CD4-positive, alpha-beta T cell treated with Interleukin-2 at 100 ng/mL for 4 hours (primary cell): ENCODE measurements around the gene CCM2.
"Not testable (repeated sequence)": the region's sequence is repeated elsewhere in the genome, so short reads cannot be mapped to it uniquely, and the experiment has no call there.

Source experiments
- DNase-seq: peaks from one replicate; pipeline ENCODE4 v3.0.0-alpha.2; 2020; ENCODE audit warnings: low spot score

The CCM2 gene

DNA sequence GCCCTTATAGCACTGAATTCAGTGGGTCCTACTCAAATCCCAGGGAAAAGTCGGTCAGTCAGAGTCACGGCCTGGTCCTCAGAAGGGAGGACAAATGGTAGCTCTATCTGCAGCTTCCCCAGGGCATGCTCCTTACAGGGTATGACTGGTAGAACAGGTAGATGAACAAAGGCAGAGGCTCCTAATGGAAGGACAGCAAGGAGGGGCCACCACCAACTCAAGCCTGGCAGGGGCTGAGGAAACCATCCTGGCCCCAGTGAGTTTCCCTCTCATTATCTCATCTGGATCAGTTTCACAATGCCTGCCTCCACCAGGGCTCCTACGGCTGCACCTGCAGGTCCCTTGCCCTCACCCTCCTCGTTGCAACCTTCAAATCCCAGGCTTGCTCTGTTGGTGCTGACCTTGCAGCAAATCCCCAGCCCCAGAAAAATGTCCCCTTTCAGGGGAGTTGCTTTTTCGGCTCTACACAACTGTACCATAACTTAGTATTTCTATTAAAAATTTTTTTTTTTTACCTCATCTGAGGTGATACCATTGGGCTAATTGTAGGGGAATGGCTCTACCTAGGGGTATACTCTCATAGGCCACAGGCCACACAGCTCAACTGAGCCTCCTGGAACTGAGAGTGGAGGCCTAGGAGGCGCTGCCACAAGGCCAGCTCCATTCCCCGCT lies 18.8 kb upstream of the CCM2 start:
- DNase-seq = no peak

DNA sequence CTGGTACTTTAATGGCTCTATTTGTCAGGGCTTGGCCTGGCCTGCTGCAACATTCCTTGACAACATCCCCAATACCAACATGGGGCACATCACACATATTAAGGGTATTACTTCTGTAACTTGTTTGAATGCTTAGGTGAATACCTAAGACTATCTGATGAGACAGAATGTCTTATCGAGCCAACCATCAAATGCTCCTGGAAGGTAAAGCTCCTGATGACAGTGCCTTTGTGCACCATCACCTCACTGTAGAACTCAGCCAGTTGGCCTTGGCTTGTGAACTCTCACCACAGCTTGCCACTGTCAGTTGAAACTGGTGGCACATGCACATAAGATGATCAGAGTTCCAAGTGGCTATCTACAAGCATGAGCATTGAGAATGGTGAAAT lies 17.5 kb upstream of the CCM2 start:
- no peak for DNase-seq

DNA sequence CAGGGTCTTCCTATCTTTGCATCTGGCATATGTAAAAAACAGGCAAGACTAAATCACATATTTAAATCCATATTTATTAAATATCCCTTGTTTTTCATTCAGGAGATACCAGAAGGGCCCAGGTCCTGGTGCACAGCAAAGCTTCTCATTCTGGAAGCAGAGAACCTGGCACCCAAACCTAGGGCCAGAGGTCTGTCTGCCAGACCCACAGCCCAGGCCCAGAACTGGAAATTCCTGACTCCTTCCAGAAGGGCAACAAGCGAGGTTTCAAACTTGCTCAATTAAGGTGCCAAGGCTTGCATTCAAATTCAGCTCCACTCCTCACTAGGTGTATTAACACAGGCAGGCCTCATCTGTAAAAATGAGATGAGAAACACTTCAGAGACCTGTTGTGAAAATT lies 17.0 kb upstream of the CCM2 start:
- no peak for DNase-seq

DNA sequence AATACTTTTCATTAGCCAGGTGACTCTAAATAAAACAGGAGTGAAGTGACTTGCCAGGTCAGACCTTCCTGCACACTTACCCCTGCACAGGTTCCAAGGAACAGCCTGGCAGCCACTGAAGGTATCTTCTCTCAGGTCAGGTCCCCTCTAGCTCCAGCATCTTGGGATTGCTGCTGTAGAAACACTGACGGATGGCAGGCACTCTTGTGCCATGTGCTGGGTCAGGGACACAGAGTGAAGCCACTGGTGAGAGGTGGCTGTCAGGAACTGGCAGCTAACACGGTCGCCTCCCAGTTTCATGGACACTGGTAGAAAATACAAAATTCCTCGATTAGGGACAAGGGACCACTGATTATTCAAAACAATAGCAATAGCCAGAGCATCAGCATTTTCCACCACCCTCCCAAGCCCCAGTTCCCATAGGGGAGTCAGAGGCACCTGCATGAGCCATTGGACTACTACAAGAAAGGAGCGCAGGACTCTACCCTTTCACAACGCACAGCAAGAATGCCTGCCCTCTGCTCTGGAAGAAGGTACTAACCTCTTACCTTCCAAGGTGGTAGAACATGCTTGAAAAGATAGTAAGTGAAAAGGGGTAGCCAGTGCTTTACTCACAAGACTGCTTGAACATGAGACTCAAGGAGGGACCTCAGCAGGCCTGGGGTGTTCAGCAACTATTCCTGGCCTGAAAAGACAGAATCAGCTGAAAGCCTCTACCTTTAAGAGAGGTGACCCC lies 16.1 kb upstream of the CCM2 start:
- no peak for DNase-seq

DNA sequence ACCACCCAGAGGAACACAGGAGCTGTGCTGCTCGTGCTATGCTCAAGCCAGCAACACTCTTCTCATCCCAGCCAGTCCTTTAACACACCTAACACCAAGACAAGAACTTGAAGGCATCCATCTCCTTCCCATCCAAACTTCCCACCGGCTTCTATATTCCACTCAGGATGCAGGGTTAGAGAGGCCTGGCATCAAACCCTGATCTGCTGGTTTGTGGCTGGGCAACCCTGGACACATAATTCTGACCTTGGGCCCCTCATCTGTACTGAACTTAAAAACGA lies 15.6 kb upstream of the CCM2 start:
- no peak for DNase-seq

DNA sequence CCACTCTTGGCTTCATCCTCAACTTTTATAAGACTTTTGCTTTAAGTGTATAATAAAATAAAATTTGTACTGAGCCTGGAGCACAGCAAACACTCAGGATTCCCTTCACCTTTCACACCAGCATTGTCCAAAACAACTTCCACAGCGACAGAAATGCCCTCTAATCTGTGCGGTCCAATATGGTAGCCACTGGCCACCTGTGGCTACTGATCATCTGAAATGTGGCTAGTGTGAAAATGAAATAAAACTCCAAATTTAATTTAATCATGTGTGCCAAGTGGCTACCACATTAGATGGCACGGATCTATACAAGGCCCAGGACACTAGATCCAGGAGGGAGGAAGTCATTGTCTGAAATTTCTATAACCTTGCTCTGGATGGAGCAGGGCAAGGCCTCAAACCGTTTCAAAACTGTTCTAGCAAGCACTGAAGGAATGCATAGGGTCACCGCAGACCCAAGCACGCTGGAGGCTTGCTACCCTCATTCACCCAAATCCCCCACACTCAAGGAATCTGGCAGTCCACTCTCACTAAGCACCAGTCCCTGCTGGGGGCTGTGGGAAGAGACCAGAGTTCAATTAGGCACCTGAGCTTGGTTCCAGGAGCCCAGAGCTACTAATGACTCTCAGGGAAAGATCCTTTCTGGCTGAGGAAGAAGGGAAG lies 14.8 kb upstream of the CCM2 start:
- DNase-seq = no peak

DNA sequence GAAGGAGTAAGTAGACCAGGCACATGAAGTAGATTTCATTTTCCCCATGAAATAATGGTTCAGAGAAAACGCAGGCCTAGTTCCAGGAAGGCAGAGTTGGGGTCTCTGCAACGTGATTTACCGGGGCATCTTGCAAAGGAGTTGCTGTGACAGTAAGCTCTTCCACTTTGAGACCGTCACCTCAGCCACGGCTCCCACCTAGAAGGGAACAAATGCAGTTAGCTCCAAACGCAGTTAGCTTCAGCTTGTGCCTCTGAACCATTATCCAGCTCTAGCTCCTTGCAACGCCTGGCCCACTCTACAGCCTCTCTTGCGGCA lies 14.1 kb upstream of the CCM2 start:
- no peak for DNase-seq

DNA sequence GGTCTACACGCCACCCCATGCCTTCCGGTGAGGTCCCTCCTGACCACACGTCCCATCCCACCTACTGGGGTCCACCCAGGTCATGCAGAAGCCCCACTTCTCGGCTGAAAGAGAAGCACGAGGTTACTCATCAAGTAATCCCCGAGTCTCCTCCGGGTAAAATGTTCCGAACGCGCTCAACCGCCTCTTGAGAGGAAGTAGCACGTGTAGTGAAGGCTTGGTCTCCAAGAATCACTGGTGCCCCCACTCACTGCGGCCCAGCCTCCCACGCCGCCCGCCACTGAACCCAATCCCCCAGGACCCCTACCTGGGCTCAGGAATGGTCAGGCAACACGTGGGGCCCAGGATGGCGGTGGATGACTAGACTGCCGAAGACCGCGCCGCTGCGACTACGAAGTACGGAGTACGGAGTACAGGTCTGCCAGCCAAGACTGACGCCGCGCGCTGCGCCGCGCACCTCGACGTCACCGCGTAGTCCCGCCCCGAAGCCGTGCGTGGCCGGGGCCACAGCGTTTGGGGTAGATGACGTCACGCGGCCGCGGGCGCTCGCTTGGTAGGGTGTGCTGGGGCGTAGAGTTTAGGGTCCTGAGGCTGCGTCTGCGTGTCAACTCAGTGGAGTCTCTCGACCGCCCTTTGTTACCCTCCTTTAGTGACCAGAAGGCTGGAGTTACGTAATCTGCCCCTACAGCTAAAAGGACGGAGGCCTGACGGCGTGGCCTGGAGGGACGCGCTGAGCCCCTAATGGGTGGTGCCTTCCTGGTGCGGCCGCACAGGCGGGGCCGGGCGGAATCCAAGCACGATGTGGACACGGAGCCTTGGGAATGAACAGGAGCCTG lies 13.6 kb upstream of the CCM2 start:
- peak; percentile 94 for DNase-seq

DNA sequence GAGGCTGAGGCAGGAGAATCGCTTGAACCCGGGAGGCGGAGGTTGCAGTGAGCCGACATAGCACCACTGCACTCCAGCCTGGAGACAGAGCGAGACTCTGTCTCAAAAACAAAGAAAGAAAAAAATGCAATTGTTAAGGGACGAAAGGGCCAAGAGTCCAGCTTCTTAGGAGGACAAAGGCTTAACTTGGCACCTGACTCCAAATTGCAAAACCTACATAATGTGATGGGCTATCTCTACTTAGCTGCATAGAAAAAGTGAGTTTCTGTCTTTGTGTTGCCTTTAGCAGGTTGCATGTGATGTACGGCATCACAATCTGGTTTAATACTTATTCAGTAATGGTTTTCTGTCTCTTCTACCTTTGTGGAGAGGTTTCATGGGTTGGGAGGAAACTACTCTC lies 12.5 kb upstream of the CCM2 start:
- no peak for DNase-seq

DNA sequence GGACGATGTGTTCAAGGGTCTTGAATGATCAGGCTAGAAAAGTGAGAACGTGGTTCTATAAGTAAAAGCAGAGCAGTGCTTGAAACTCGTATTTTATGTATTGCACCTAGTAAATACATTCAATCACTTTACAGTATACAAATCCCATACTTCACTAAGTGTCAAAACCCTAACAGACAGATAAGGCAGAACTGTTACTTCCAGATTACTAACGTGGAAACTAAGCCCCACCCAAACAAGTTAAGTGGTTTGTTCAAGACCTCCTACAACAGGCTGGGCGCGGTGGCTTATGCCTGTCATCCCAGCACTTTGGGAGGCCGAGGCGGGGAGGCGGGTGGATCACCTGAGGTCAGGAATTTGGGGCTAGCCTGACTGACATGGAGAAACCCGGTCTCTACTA lies 12.0 kb upstream of the CCM2 start:
- no peak for DNase-seq

DNA sequence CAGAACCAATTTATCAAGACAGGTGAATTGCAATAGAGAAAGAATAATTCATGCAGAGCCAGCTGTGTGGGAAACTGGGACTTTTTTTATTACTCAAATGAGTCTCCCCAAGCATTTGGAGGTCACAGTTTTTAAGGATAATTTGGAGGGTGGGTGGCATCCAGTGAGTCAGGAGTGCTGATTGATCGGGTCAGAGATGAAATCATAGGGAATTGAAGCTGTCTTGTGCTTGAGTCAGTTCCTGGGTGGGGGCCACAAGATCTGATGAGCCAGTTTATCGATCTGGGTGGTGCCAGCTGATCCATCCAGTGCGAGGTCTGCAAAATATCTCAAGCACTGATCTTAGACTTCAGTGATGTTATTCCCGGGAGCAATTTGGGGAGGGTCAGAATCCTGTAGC lies 11.3 kb upstream of the CCM2 start:
- no peak for DNase-seq

DNA sequence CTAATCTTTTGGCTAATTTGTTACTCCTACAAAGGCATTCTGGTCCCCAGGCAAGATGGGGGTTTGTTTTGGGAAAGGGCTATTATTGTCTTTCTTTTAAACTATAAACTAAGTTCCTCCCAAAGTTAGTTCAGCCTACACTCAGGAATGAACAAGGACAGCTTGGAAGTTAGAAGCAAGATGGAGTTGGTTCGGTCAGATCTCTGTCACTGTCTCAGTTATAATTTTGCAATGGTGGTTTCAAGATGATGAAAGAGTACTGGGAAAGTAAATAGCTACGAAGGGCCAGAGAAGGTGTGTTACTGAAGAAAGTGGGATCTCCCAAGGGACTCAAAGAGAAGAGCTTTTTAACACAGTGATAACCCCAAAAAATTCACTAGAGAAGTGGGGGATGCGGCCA lies 10.9 kb upstream of the CCM2 start:
- DNase-seq = no peak

DNA sequence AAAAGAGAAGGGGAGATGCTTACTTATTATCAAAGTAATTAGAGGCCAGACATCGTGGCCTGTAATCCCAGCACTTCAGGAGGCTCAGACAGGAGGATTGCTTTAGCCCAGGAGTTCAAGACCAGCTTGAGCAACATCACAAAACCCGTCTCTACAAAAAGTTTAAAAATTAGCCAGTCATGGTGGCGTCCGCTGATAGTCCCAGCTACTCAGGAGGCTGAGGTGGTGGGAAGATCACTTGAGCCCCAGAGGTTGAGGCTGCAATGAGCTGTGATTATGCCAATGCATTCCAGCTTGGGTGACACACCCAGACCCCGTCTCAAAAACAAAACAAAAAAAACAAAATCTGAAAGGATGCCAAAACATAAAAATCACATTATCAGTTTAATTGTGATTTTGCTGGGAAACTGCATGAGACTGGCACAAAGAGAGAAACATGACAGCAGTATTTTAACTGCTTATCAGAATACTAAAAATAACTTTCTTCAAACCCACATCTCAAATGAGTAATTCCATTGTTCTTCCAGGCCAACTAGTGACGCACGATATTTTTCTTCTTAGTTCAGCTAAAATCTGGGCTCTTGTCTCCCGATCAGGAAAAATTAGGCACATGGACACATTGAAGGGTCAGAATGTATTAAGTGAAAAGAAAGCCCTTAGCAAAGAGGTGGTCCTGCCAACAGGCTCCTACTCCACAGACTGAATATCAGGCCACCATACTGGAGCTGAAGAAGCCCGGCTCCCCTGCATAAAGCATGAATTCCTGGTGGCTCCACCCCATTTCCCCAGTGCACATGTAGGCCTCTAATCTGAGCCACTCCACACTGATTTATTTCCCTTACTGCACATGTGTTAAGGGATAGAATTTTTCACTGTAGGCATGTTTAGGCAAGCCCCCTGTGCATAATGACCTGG lies 9.6 kb upstream of the CCM2 start:
- no peak for DNase-seq

DNA sequence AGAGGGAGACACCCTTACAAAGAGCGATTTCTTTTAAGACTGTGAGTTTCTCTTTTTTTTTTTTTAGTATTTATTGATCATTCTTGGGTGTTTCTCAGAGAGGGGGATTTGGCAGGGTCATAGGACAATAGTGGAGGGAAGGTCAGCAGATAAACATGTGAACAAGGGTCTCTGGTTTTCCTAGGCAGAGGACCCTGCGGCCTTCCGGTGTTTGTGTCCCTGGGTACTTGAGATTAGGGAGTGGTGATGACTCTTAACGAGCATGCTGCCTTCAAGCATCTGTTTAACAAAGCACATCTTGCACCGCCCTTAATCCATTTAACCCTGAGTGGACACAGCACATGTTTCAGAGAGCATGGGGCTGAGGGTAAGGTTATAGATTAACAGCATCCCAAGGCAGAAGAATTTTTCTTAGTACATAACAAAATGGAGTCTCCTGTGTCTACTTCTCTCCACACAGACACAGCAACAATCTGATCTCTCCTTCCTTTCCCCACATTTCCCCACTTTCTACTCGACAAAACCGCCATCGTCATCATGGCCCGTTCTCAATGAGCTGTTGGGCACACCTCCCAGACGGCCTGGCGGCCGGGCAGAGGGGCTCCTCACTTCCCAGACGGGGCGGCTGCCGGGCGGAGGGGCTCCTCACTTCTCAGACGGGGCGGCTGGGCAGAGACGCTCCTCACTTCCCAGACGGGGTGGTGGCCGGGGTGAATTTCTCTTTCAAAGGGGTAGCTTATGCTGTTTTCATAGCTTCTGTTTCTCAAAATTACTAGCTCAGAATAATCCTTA lies 7.8 kb upstream of the CCM2 start:
- not testable (repeated sequence) for DNase-seq

DNA sequence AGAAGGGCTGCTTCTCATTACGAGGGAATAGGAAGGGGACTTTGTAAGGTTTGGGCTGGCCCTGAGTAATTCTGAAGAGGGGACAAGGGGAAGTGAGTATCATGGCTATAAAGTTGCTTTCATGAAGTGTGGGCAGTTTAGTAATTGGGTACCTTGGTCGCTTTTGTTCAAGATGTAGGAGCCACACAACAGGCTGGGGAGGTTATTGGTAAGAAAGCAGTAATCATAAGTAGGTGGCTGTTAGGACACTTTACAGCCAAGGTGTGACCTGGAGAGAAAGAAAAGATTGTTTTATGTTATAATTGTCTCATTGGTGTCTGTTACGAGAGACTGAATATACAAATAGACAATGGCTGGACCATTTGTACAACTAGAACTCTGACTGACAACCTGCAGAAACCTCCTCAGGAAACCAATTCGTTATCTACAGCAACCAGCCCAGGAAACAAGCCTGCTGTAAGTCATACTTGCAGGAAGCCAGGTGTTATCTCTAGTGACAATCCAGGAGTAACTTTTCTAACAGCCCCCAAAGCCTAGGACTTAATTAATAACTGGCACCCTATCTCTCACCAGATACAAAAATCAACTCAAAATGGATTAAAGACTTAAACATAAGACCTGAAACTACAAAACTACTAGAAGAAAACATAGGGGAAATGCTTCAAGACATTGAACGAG lies 5.0 kb upstream of the CCM2 start:
- DNase-seq = peak; percentile 47

DNA sequence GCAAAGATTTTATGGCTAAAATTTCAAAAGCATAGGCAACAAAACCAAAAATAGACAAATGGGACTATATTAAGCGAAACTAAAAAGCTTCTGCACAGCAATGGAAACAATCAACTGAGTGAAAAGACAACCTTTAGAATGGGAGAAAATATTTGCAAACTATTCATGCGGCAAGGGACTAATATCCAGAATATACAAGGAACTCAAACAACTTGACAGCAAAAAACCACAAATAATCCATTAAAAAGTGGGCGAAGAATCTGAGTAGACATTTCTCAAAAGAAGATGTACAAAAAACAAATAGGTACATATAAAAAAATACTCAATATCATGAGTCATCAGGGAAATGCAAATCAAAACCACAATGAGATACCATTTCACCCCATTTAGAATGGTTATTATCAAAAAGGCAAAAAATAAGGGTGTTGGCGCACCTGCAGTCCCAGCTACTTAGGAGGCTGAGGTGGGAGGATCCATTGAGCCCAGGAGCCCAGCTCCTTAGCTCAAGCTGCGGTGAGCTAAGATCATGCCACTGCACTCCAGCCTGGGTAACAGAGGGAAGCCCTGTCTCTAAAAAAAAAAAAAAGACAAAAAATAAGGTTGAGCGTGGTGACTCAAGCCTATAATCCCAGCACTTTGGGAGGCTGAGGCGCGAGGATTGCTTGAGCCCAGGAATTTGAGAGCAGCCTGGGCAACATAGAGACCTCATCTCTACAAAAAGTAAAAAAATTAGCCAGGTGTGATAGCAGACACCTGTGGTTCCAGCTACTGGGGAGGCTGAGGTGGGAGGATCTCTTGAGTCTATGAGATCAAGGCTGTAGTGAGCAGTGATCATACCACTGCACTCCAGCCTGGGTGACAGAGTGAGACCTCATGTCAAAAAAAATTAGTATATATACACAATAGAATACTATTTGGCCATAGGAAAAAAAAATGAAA lies 4.2 kb upstream of the CCM2 start:
- DNase-seq = peak; percentile 69

DNA sequence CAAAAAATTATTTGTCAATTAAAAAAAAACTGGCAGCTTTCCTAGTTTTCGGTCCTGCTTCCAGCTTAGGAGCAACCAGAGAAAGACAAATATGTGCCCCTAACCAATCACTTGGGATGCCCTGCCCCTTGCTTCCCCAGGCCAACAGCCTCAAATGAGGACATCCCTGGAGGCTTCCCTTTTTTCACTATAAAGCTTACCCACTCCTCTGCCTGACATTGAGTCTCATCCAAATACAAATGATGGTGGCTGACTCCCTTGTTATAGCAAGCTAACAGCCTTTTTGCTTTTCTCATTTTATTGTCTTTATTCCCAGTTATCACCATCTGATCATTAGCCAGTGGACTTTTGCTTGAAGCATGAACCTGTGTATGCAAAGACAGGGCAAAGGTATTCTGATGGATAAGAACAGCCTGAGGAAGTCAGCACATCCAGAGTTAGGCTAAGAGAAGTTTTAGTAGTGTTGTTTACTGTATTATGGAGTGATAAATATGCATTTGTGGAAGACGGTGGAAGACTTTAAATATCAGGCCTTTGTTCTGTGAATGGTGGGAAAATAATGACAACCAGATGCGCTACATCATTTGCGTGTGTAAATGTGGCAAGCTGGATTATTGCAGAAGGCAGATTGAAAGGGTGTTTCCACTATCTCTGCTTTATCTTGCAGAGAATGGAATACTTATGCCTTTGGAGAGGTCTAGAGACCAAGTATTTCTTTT lies 1.7 kb upstream of the CCM2 start:
- no peak for DNase-seq

DNA sequence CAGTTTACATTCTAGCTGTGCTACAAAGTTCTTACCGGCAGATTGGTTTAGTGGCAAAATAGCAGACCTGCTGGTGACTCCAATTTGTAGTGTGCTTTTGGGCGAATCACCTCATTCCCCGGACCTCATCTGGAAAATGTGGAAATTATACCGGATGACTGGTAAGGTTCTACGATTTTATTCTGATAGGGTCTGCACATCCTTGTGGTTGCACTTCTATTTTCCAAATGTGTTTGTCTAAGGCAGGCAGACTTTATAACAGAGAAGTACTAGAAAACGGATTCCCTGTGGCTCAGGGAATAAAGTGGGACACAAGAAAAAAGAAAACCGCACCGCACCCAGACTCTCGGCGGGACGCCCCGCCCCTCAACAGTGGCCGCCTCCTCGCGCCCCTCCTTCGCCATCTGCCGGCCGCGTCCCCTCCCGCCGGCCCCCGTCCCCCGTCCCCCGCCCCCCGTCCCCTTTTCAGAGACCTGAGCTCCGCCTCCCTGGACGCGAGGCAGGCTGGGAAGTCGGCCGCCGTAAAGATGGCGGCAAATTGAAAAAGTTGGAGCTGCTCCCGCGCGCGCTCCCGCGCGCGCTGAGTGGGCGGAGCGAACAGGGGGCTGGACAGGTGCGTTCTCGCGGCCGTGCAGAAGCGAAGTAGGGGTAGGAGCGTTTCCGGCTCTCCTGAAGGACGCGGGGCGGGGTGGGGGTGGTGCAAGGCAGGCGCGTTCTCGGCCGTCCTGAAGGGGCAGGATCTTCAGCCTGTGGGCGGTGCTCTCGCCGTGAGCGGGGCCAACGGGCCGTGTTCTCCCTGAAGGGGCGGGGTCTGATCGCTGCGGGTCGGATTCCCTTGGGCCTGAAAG lies 532 bp upstream of the CCM2 start:
- DNase-seq = peak; percentile 99
